Femur (tissue), 1 donor: ENCODE measurements around the gene LRRC23.

Experiments
- DNase-seq: peaks from one replicate; pipeline ENCODE4 v3.0.0-alpha.2; 2017

Gene LRRC23

DNA sequence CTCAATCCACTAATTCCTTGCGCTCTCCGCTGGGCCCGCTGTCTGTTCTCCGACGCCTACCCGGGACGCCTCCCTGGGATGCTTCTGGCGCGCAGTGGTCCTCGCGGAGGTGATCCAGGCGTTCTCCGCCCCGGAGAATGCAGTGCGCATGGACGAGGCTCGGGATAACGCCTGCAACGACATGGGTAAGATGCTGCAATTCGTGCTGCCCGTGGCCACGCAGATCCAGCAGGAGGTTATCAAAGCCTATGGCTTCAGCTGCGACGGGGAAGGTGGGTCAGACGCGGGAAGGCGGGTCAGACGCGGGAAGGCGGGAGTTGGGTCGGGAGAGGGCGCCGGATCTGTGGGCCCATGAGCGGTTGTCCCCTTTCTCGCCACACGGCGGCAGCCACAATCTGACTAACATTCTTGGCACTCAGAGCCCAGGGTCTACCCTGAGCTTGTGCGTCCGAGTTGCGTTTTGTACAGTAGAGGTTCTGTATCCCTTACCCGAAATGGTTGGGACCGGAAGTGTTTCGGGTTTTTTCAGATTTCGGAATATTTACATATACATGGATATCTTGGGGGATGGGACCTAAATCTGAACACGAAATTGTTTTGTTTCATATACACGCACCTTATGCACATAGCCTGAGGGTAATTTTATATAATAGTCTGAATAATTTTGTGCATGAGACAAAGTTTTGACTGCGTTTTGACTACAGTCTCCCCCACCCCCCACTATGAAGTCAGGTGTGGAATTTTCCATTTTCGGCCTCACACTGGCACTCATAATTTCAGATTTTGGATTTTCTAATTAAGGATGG, 40.0 kb downstream of the LRRC23 start:
- peak; percentile 96 for DNase-seq

GRCh38 chr12:6945613-6946012, 41.0 kb downstream of the LRRC23 start:
- DNase-seq: no peak

DNA sequence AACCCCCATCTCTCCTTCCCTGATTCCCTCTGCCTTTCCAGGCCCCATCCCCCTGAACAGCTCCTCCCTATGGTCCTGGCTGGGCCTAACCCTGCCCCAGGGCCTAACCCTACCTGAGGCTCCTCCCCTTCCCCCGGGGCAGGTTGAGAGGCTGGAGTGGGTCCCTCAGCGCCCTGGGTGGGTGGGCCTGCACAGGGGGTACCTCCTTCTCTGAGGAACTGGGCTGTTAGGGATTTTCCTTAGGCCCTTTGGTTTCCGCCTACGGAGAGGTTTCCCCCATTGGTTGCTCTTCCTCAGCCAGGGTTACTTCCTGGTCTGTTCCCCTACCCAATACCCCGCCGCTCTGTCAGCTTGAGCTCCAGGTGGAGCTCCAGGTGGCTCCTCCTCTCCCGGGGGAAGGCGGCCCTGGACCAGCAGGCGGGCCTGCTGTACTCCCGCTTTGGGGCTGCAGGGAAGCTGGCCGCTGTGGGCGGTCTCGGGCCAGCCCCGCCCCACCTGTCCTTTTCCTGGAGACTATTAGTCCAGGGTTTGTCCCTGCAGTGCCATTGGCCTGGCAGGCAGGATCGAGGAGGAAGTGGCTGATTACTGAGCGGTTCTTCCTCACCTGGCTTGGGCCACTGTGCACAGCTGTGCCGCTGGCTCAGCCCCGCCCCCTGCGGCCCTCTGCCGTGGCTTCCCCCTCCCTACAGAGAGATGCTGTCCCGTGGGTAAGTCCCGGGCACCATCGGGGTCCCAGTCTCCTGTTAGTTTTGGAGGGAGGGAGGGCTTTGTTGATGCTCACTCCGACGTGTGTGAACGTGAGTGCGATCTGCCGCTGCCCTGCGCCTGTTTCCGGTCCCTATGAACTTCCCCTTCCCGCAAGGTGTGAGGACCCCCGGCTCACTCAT, 41.7 kb downstream of the LRRC23 start:
- DNase-seq: no peak

DNA sequence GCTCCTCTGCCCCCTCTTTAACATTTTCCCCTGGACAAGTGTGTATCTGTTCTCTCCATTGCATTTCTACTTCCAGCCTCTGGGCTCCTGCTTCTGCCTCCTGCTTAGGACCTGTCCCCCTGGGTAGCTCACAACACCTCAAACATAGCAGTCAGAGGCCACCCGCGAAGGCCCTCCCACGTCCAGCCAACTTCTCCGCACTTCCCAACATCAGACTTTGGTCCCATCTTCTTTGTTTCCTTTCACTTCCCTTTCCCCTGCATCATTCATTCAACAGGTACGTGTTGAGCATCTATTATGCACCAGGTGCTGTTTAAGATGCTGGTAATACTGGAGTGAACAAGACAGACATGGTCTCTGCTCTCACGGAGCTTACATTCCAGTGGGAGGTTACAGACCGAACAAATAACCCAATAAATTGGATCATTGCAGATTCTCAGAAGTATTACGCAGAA, 42.3 kb downstream of the LRRC23 start:
- no peak for DNase-seq

- no peak for DNase-seq
Observed at GRCh38 chr12:6947615-6948014, 43.0 kb downstream of the LRRC23 start.

- no peak for DNase-seq
Observed at GRCh38 chr12:6948873-6949594, 44.4 kb downstream of the LRRC23 start.

GRCh38 chr12:6950401-6950801, 45.8 kb downstream of the LRRC23 start:
- DNase-seq: no peak

GRCh38 chr12:6950811-6951540, 46.4 kb downstream of the LRRC23 start, which contains the start of gene PTPN6:
TSS of gene PTPN6 (plus strand) at chr12:6951356. CDS start at chr12:6951513, 157 bp downstream.
- no peak for DNase-seq

DNA sequence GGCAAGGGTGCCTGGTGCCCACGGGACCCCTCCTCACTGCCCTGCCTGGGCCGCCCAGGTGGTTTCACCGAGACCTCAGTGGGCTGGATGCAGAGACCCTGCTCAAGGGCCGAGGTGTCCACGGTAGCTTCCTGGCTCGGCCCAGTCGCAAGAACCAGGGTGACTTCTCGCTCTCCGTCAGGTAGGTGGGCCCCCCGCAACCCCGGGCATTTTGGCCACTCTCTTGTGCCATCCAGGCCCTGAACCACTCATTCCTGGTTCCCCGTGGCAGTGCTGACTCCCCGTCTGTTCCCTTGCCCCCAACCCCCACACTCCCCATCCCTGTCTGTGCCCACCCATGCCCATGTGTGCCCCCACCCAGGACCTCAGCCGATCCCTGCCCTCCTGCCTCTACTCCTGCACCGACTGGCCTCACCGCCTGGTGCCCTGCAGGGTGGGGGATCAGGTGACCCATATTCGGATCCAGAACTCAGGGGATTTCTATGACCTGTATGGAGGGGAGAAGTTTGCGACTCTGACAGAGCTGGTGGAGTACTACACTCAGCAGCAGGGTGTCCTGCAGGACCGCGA, 47.0 kb downstream of the LRRC23 start:
- no peak for DNase-seq

DNA sequence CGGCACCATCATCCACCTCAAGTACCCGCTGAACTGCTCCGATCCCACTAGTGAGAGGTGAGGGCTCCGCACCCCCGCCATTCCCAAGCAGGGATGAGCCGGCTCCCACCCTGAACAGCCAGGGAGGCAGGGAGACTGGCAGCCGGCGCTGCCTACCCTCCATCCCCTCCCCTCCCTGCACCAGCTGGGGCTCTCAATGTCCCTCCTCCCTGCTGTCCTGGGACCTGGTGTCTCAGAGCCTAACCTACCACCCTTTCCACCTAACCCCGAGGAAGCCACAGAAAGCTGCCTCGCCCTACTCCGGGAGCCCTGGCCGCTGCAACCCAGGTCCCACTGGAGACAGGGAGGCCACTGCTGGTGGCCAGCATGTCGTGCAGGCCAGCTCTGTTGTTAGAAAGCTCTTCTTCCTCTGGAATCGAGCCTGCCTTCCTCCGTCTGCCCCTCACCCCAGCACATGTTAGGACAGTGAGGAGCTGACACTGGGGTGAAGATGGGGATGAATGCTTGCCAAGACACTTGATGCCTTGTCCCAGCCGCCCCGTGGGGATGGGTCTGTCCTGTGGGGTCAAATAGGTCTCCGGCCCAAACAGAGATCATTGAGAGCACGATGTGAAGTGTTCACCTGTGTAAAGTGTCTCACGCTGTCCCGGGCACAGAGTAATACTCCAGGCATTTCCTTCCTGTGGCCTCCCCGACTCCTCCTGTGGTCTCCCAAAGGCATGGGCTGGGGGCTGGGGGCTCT, 47.7 kb downstream of the LRRC23 start:
- no peak for DNase-seq

- no peak for DNase-seq
Observed at GRCh38 chr12:6952863-6953441, 48.3 kb downstream of the LRRC23 start.

GRCh38 chr12:6953442-6954315, 49.1 kb downstream of the LRRC23 start:
- peak; percentile 92 for DNase-seq

DNA sequence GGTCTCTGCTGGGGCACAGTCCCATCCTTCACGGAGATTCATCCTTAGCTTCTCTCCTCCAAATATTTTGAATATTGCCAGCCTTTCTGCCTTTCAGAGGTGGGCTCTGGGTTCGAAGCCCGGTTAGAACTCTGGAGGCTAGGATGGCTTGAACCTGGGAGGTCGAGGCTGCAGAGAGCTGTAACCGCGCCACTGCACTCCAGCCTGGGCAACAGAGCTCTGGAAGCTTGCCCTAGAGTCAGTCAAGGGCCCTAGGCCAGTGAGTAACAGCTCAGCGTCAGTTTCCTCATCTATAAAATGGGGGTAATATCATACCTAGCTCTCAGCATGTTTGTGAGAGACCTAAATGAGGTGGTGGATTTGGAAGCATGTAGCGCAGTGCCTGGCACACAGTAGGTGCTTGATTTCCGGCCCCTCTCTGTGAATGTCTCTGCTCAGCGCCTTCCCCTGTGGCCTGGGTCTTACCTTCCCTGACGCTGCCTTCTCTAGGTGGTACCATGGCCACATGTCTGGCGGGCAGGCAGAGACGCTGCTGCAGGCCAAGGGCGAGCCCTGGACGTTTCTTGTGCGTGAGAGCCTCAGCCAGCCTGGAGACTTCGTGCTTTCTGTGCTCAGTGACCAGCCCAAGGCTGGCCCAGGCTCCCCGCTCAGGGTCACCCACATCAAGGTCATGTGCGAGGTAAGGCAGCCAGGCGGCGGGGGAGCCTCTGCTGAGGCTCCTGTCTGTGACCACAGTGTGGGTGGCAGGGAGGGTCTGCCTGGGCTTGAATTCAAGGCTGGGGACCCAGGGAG, 49.9 kb downstream of the LRRC23 start:
- no peak for DNase-seq

GRCh38 chr12:6955108-6956020, 50.7 kb downstream of the LRRC23 start:
- no peak for DNase-seq

GRCh38 chr12:6956021-6956727, 51.6 kb downstream of the LRRC23 start:
- no peak for DNase-seq

DNA sequence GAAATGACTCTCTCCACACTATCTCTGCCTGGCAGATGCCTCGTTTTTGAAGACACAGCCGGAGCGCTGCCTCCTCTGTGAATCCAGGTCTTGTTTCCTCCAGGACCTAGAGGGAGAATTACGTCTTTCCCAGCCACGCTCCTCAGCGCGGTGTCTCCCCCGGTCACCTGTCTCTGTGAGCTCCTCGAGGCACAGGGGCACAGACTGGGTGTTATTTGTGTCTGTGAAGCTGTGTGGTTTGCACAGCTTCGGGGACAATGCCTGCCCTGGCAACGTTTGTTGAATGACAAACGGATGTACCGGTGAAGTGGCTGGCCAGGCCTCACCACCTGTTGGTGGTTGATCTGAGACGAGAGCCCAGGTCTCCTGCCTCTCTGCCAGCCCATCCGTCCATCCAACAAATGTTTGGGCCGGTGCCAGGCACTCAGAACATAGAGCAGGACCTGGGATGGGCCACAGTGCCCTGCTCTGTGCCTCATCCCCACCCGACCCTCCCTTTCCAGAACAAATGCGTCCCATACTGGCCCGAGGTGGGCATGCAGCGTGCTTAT, 52.6 kb downstream of the LRRC23 start:
- DNase-seq: no peak
